ENCODE measurements around the gene PRSS33.
A peak's percentile ranks its signal among the peaks of the same experiment; 100 is the strongest.

The PRSS33 gene

DNA sequence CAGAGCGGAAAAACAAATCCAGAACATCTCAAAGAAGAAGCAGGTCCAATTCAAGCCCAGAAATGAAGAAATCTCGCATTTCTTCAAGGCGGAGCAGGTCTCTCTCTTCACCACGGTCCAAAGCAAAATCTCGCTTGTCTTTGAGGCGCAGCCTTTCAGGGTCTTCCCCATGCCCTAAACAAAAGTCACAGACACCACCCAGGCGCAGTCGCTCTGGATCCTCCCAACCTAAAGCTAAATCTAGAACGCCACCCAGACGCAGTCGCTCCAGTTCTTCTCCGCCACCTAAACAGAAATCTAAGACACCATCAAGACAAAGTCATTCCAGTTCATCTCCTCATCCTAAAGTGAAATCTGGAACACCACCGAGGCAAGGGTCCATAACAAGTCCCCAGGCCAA lies 24.6 kb downstream of the PRSS33 start:
- no peak overlapping the region for H3K4me3 ChIP-seq (replicated peaks in 1 of 2; ENCODE audit: low read depth in 2 of 2, low read length in 2 of 2)
- no peak for DNase-seq (ENCODE audit: low read depth in 2 of 2)
- TF ChIP-seq, protein P1, sequence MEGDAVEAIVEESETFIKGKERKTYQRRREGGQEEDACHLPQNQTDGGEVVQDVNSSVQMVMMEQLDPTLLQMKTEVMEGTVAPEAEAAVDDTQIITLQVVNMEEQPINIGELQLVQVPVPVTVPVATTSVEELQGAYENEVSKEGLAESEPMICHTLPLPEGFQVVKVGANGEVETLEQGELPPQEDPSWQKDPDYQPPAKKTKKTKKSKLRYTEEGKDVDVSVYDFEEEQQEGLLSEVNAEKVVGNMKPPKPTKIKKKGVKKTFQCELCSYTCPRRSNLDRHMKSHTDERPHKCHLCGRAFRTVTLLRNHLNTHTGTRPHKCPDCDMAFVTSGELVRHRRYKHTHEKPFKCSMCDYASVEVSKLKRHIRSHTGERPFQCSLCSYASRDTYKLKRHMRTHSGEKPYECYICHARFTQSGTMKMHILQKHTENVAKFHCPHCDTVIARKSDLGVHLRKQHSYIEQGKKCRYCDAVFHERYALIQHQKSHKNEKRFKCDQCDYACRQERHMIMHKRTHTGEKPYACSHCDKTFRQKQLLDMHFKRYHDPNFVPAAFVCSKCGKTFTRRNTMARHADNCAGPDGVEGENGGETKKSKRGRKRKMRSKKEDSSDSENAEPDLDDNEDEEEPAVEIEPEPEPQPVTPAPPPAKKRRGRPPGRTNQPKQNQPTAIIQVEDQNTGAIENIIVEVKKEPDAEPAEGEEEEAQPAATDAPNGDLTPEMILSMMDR (IDR thresholded peaks at IDR 0.05; ENCODE audit: low read depth, low read length) = no peak

DNA sequence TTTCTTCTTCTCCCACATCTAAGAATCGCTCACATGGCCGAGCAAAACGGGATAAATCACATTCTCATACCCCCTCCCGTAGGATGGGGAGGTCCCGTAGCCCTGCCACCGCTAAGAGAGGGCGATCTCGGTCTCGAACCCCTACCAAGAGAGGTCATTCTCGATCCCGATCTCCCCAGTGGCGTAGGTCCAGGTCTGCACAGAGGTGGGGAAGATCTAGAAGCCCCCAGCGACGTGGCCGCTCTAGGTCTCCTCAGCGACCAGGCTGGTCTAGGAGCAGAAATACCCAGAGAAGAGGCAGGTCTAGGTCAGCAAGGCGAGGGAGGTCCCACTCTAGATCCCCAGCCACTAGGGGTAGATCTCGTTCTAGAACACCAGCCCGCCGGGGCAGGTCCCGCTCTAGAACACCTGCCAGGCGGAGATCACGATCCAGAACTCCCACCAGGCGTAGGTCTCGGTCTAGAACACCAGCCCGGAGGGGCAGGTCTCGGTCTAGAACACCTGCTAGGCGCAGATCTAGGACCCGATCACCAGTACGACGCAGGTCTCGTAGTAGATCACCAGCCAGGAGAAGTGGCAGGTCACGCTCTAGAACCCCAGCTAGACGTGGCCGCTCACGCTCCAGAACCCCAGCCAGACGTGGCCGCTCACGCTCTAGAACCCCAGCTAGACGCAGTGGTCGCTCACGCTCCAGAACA lies 25.3 kb downstream of the PRSS33 start:
- DNase-seq (ENCODE audit: low read depth in 2 of 2) = no peak
- H3K4me3 ChIP-seq (replicated peaks in 1 of 2; ENCODE audit: low read depth in 2 of 2, low read length in 2 of 2) = no peak overlapping the region
- TF ChIP-seq, protein P1 (IDR thresholded peaks at IDR 0.05; ENCODE audit: low read depth, low read length) = no peak

DNA sequence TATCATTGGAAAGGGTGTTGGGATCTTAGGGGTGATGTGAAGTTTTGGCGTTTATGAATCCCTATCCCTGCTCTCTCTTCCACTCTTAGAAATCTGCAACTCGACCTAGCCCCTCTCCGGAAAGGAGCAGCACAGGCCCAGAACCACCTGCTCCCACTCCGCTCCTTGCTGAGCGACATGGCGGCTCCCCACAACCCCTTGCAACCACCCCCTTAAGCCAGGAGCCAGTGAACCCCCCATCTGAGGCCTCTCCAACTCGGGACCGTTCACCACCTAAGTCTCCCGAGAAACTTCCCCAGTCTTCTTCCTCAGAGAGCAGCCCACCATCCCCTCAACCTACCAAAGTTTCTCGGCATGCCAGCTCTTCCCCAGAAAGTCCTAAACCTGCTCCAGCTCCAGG lies 25.9 kb downstream of the PRSS33 start:
- H3K4me3 ChIP-seq (replicated peaks in 1 of 2; ENCODE audit: low read depth in 2 of 2, low read length in 2 of 2) = no peak overlapping the region
- DNase-seq (ENCODE audit: low read depth in 2 of 2) = no peak
- TF ChIP-seq, protein P1 (IDR thresholded peaks at IDR 0.05; ENCODE audit: low read depth, low read length) = no peak

DNA sequence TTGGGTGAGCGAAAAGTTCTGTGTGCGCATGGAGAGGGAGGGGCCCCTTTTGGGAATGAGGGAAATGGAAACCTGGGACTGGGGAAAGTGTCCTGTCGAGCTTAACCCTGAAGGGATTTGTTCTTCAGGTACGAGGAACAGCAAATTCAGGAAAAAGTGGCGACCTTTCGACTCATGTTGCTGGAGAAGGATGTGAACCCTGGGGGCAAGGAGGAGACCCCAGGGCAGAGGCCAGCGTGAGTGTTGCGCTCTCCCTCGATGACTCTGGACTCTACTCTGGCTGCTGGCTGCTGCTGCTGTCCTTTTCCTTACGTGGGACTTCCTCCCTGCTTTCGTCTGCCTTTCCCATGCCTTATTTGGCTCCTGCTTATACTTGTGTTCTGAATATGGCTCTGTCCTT lies 30.0 kb downstream of the PRSS33 start:
- TF ChIP-seq, protein P1 (IDR thresholded peaks at IDR 0.05; ENCODE audit: low read depth, low read length) = no peak
- H3K4me3 ChIP-seq (replicated peaks in 1 of 2; ENCODE audit: low read depth in 2 of 2, low read length in 2 of 2) = no peak overlapping the region
- DNase-seq (ENCODE audit: low read depth in 2 of 2) = no peak

DNA sequence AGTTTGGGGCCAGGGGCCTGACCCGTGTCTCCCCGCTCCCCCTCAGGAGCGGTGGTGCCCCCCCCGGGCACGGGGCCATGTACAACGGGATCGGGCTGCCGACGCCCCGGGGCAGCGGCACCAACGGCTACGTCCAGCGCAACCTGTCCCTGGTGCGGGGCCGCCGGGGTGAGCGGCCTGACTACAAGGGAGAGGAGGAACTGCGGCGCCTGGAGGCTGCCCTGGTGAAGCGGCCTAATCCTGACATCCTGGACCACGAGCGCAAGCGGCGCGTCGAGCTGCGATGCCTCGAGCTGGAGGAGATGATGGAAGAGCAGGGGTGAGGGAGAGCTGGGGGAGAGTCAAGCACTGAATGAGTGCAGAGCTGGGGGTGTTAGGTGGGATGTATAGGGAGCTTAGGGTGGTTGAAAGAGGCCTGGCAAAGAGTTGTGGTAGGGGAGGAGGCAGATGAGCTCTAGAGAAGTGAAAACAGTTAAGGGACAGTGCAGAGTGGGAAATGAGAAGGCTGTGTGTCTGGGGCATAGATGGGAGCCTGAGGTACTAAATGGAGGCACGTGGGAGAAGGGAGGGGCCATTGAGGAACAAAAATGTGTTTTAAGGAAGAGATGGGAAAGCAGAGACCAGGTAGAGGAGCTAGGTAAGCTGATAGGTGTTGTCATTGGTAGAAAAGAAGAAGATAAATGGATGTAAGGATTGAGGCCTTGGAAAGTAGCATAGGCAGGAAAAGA lies 30.9 kb downstream of the PRSS33 start:
- DNase-seq (ENCODE audit: low read depth in 2 of 2) = no peak
- TF ChIP-seq, protein P1 (IDR thresholded peaks at IDR 0.05; ENCODE audit: low read depth, low read length) = no peak
- no peak overlapping the region for H3K4me3 ChIP-seq (replicated peaks in 1 of 2; ENCODE audit: low read depth in 2 of 2, low read length in 2 of 2)

DNA sequence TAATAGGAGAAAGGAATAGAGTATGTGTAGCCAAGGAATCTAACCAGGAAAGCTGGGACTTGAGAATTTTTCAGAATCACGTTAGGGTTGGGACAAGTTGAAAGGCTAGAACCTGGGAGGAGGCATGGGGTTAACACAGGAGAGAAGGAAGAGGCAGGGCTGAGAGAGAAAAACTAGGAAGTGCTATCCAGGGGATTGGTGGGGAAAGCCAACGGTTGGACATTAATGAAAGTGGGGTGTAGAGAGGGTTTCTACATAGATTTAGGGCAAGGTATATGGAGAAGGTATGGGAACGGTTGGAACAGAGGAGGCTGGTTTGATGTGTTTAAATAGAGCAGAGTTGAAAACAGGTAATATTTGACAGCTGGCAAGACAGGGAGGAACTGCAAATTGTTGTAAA lies 32.2 kb downstream of the PRSS33 start:
- DNase-seq (ENCODE audit: low read depth in 2 of 2) = no peak
- H3K4me3 ChIP-seq (replicated peaks in 1 of 2; ENCODE audit: low read depth in 2 of 2, low read length in 2 of 2) = peak overlapping the region in 1 of 2 donors; percentile 19
- TF ChIP-seq, protein P1 (IDR thresholded peaks at IDR 0.05; ENCODE audit: low read depth, low read length) = no peak
